Measurements from ENCODE around the gene ECI1.

ECI1 gene

GRCh38 chr16:2282866-2283555 lies 31.6 kb upstream of the ECI1 start:
- no peak for TF ChIP-seq CTCF (IDR thresholded peaks at IDR 0.05; ENCODE audit: low read depth, low read length)

GRCh38 chr16:2282262-2282661 lies 30.9 kb upstream of the ECI1 start:
- Histone ChIP-seq H3K27me3 (no peaks in the 10 kb centered on the region), H3K36me3 (peaks cover 69% of the 10 kb centered on the region), H3K4me1 (no peaks in the 10 kb centered on the region), H3K4me3 (ENCODE audit: low read depth, low read length) (no peak overlapping the region), H3K9me3 (no peaks in the 10 kb centered on the region)
- TF ChIP-seq CTCF (IDR thresholded peaks at IDR 0.05; ENCODE audit: low read depth, low read length): no peak
- DNase-seq: no peak

More at GRCh38 chr16:2282866-2283555, 31.6 kb upstream of the ECI1 start:
- Histone ChIP-seq H3K4me3 (ENCODE audit: low read depth, low read length) (no peak overlapping the region), H3K4me1 (no peaks in the 10 kb centered on the region), H3K9me3 (no peaks in the 10 kb centered on the region), H3K36me3 (peaks cover 65% of the 10 kb centered on the region), H3K27me3 (no peaks in the 10 kb centered on the region)
- no peak for DNase-seq

- H3K4me3 ChIP-seq (ENCODE audit: low read depth, low read length): no peak overlapping the region
- no peak for TF ChIP-seq CTCF (IDR thresholded peaks at IDR 0.05; ENCODE audit: low read depth, low read length)
- no peak for DNase-seq
- no peaks in the 10 kb centered on the region for H3K4me1 ChIP-seq
- no peaks in the 10 kb centered on the region for H3K27me3 ChIP-seq
- H3K36me3 ChIP-seq: peaks cover 69% of the 10 kb centered on the region
- no peaks in the 10 kb centered on the region for H3K9me3 ChIP-seq
These were observed 29.7 kb upstream of the ECI1 start for GRCh38 chr16:2280981-2281542.

GRCh38 chr16:2280461-2280860 lies 29.1 kb upstream of the ECI1 start:
- H3K27me3 ChIP-seq: no peaks in the 10 kb centered on the region
- DNase-seq: no peak
- H3K4me1 ChIP-seq: no peaks in the 10 kb centered on the region
- no peaks in the 10 kb centered on the region for H3K9me3 ChIP-seq
- no peak for TF ChIP-seq CTCF (IDR thresholded peaks at IDR 0.05; ENCODE audit: low read depth, low read length)
- H3K4me3 ChIP-seq (ENCODE audit: low read depth, low read length): no peak overlapping the region
- H3K36me3 ChIP-seq: peaks cover 72% of the 10 kb centered on the region

GRCh38 chr16:2278956-2279800 lies 27.8 kb upstream of the ECI1 start:
- H3K9me3 ChIP-seq: no peaks in the 10 kb centered on the region
- H3K4me3 ChIP-seq (ENCODE audit: low read depth, low read length): no peak overlapping the region
- TF ChIP-seq CTCF (IDR thresholded peaks at IDR 0.05; ENCODE audit: low read depth, low read length): no peak
- DNase-seq: no peak
- H3K27me3 ChIP-seq: no peaks in the 10 kb centered on the region
- H3K36me3 ChIP-seq: peaks cover 61% of the 10 kb centered on the region
- no peaks in the 10 kb centered on the region for H3K4me1 ChIP-seq

- Histone ChIP-seq H3K4me3 (ENCODE audit: low read depth, low read length) (no peak overlapping the region), H3K9me3 (no peaks in the 10 kb centered on the region), H3K36me3 (peaks cover 52% of the 10 kb centered on the region), H3K4me1 (no peaks in the 10 kb centered on the region), H3K27me3 (no peaks in the 10 kb centered on the region)
- no peak for DNase-seq
- no peak for TF ChIP-seq CTCF (IDR thresholded peaks at IDR 0.05; ENCODE audit: low read depth, low read length)
These were observed 26.9 kb upstream of the ECI1 start for GRCh38 chr16:2278272-2278608.

All from BE2C (cell line).